ENCODE data around the gene GALNS.

GRCh38 chr16:88904676-88905365 lies 48.1 kb upstream of the GALNS start:
- TF ChIP-seq RAD21 (IDR thresholded peaks at IDR 0.05; ENCODE audit: low read length) (no peak), SMC3 (IDR thresholded peaks at IDR 0.05; ENCODE audit: low read depth, low read length) (no peak), RFX5 (IDR thresholded peaks at IDR 0.05; ENCODE audit: low read depth, low read length) (no peak), POLR2A (IDR thresholded peaks at IDR 0.05; ENCODE audit: low read depth, low read length) (no peak)
- TF ChIP-seq, protein P1, sequence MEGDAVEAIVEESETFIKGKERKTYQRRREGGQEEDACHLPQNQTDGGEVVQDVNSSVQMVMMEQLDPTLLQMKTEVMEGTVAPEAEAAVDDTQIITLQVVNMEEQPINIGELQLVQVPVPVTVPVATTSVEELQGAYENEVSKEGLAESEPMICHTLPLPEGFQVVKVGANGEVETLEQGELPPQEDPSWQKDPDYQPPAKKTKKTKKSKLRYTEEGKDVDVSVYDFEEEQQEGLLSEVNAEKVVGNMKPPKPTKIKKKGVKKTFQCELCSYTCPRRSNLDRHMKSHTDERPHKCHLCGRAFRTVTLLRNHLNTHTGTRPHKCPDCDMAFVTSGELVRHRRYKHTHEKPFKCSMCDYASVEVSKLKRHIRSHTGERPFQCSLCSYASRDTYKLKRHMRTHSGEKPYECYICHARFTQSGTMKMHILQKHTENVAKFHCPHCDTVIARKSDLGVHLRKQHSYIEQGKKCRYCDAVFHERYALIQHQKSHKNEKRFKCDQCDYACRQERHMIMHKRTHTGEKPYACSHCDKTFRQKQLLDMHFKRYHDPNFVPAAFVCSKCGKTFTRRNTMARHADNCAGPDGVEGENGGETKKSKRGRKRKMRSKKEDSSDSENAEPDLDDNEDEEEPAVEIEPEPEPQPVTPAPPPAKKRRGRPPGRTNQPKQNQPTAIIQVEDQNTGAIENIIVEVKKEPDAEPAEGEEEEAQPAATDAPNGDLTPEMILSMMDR (conservative IDR thresholded peaks at IDR 0.05; ENCODE audit: low read depth, low read length) = no peak

Measured in IMR-90 (cell line).